Smooth muscle cell (in vitro differentiated cells): ENCODE data around the gene CMIP. TPM values are rescaled to one million over a fixed set of nuclear protein-coding genes. Genes with fewer than 3 reads are reported as not detected.

Source experiments
- DNase-seq: peaks from one replicate; lab custom pipeline; 2025; ENCODE audit not compliant: unreplicated experiment; lab: John Stamatoyannopoulos, UW
- H2AFZ ChIP-seq: fragments of 200-600 bp; sonication (generic); 2 replicates; pipeline ENCODE4 v1.6.0; 2016; ENCODE audit warnings: antibody characterized with exemption, low read depth, mild to moderate bottlenecking
- H3F3A ChIP-seq: fragments of 200-600 bp; sonication (generic); 2 replicates; pipeline ENCODE4 v1.6.0; 2017; ENCODE audit warnings: antibody characterized with exemption, low read depth
- H3K27ac ChIP-seq: fragments of 200-600 bp; sonication (generic); 2 replicates; pipeline ENCODE4 v1.5.1; 2016; ENCODE audit warnings: low read depth, mild to moderate bottlenecking
- H3K27me3 ChIP-seq: fragments of 200-600 bp; sonication (generic); 2 replicates; pipeline ENCODE4 v1.6.1; 2016; ENCODE audit warnings: low read depth, mild to moderate bottlenecking
- H3K36me3 ChIP-seq: fragments of 200-600 bp; sonication (generic); 2 replicates; pipeline ENCODE4 v1.5.1; 2016; ENCODE audit warnings: low read depth
- H3K4me1 ChIP-seq: fragments of 200-600 bp; sonication (generic); 2 replicates; pipeline ENCODE4 v1.5.1; 2016; ENCODE audit warnings: low read depth
- H3K4me2 ChIP-seq: fragments of 200-600 bp; sonication (generic); 2 replicates; pipeline ENCODE4 v1.6.0; 2016; ENCODE audit warnings: mild to moderate bottlenecking
- H3K4me3 ChIP-seq: fragments of 200-600 bp; sonication (generic); 2 replicates; pipeline ENCODE4 v1.5.1; 2016; ENCODE audit warnings: mild to moderate bottlenecking
- H3K79me2 ChIP-seq: fragments of 200-600 bp; sonication (generic); 2 replicates; pipeline ENCODE4 v1.6.0; 2016; ENCODE audit warnings: low read depth, mild to moderate bottlenecking
- H3K9ac ChIP-seq: fragments of 200-600 bp; sonication (generic); 2 replicates; pipeline ENCODE4 v1.6.0; 2016; ENCODE audit warnings: low read depth
- H3K9me3 ChIP-seq: fragments of 200-600 bp; sonication (generic); replicated peaks from 2 replicates; pipeline ENCODE4 v1.5.1; 2016; ENCODE audit warnings: low read depth
- H4K20me1 ChIP-seq: fragments of 200-600 bp; sonication (generic); 2 replicates; pipeline ENCODE4 v1.6.0; 2016; ENCODE audit warnings: low read depth
- CTCF ChIP-seq: fragments of 200-600 bp; sonication (generic); IDR thresholded peaks from 2 replicates; pipeline ENCODE4 v1.5.1; 2017; ENCODE audit warnings: borderline replicate concordance, mild to moderate bottlenecking, antibody characterized with exemption; ENCODE audit not compliant: insufficient read depth, poor library complexity, severe bottlenecking
- WGBS: methylation state at CpG from one replicate; pipeline ENCODE4 v1.1.7; 2016; ENCODE audit warnings: low lambda C conversion rate; 5-methylcytosine and 5-hydroxymethylcytosine counted together
- polyA plus RNA-seq: library from polyadenylated mRNA; unstranded; fragments of >200 nt; fragmentation: Nextera tagmentation; extraction: Ambion mirVana; gene quantifications from 2 replicates; pipeline ENCODE4 v1.2.1, GENCODE V29; 2016
- total RNA-seq: library from RNA; depleted of rRNA; stranded (reverse); fragments of >200 nt; gene quantifications from 2 replicates; pipeline ENCODE4 v1.2.3, GENCODE V29; 2014

Gene CMIP
- total and polyA plus RNA-seq, 2 experiments from 2014 or later: 2.5 to 44.5 TPM

GRCh38 chr16:81530814-81531213 lies 86.2 kb downstream of the CMIP start:
- Histone ChIP-seq H3K9ac (peak overlapping the region; percentile 30), H3K27me3 (no peaks in the 10 kb centered on the region), H3K9me3 (no peaks in the 10 kb centered on the region), H3F3A (no peaks in the 10 kb centered on the region), H4K20me1 (peaks cover 96% of the 10 kb centered on the region), H3K79me2 (peaks cover 83% of the 10 kb centered on the region), H2AFZ (no peak overlapping the region), H3K4me3 (no peak overlapping the region), H3K36me3 (no peaks in the 10 kb centered on the region), H3K27ac (peak overlapping the region; percentile 76), H3K4me2 (no peak overlapping the region), H3K4me1 (no peaks in the 10 kb centered on the region)
- TF ChIP-seq CTCF: no peak
- 86% methylated on average over 12 of the region's 12 CpGs for WGBS
- no peak for DNase-seq

DNA sequence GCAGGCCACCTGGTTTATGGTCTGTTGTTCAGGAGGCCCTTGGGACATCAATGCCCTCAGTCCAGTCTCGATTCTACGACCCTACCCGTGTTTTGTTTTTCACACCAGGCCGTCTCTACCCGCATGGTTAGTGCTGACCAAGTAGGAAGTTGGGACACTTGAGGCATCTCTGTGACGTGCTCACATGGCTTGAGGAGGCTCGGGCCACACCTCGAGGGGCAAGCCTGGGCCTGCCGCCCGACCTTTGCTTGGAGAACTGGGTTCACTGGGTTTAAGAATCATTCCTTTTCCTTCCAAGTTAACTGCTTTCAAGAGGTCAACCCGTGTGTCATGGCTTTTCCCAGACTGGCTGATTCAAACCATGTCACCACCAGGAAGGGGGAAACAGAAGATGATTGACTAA lies 86.8 kb downstream of the CMIP start:
- no peak overlapping the region for H2AFZ ChIP-seq
- no peaks in the 10 kb centered on the region for H3K36me3 ChIP-seq
- H3K4me3 ChIP-seq: no peak overlapping the region
- peak overlapping the region; percentile 76 for H3K27ac ChIP-seq
- H3F3A ChIP-seq: no peaks in the 10 kb centered on the region
- H3K9ac ChIP-seq: peak overlapping the region; percentile 30
- no peak for TF ChIP-seq CTCF
- H3K9me3 ChIP-seq: no peaks in the 10 kb centered on the region
- peaks cover 96% of the 10 kb centered on the region for H4K20me1 ChIP-seq
- no peaks in the 10 kb centered on the region for H3K27me3 ChIP-seq
- no peak overlapping the region for H3K4me2 ChIP-seq
- WGBS: 79% methylated on average over 11 of the region's 11 CpGs
- H3K79me2 ChIP-seq: peaks cover 83% of the 10 kb centered on the region
- no peaks in the 10 kb centered on the region for H3K4me1 ChIP-seq
- DNase-seq: no peak

- no peak for DNase-seq
- Histone ChIP-seq H4K20me1 (peaks cover 96% of the 10 kb centered on the region), H3K4me2 (no peak overlapping the region), H3F3A (no peaks in the 10 kb centered on the region), H3K79me2 (peaks cover 89% of the 10 kb centered on the region), H3K4me1 (no peaks in the 10 kb centered on the region), H3K27ac (peak overlapping the region; percentile 76), H3K9me3 (no peaks in the 10 kb centered on the region), H2AFZ (no peak overlapping the region), H3K4me3 (no peak overlapping the region), H3K36me3 (no peaks in the 10 kb centered on the region), H3K9ac (no peak overlapping the region), H3K27me3 (no peaks in the 10 kb centered on the region)
- WGBS: 95% methylated on average over 19 of the region's 19 CpGs
- no peak for TF ChIP-seq CTCF
Observed at GRCh38 chr16:81532491-81533174, 88.0 kb downstream of the CMIP start.

DNA sequence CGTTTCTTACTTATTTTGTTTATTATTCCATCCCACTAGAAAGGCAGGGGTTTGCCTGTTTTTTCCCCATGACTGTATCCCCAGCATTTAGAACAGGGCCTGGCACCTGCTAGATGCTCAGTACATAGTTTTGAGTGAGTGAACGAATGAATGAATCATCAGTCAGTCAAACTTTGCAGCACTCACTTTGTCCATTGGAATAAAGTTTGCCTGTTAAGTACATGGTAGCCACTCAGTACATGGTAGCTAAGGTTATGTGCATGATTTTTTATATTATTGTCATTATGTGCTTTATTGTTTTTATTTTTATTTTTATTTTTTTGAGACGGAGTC lies 88.5 kb downstream of the CMIP start:
- H3F3A ChIP-seq: no peaks in the 10 kb centered on the region
- H3K4me3 ChIP-seq: no peak overlapping the region
- H3K9ac ChIP-seq: no peak overlapping the region
- H4K20me1 ChIP-seq: peaks cover 96% of the 10 kb centered on the region
- no peak overlapping the region for H3K27ac ChIP-seq
- H3K9me3 ChIP-seq: no peaks in the 10 kb centered on the region
- H2AFZ ChIP-seq: no peak overlapping the region
- no peaks in the 10 kb centered on the region for H3K4me1 ChIP-seq
- peaks cover 89% of the 10 kb centered on the region for H3K79me2 ChIP-seq
- no peak overlapping the region for H3K4me2 ChIP-seq
- WGBS: 95% methylated on average over 3 of the region's 3 CpGs
- TF ChIP-seq CTCF: no peak
- H3K36me3 ChIP-seq: no peaks in the 10 kb centered on the region
- no peaks in the 10 kb centered on the region for H3K27me3 ChIP-seq
- DNase-seq: no peak
